ENCODE measurements around the gene CDC42BPB.

DNA sequence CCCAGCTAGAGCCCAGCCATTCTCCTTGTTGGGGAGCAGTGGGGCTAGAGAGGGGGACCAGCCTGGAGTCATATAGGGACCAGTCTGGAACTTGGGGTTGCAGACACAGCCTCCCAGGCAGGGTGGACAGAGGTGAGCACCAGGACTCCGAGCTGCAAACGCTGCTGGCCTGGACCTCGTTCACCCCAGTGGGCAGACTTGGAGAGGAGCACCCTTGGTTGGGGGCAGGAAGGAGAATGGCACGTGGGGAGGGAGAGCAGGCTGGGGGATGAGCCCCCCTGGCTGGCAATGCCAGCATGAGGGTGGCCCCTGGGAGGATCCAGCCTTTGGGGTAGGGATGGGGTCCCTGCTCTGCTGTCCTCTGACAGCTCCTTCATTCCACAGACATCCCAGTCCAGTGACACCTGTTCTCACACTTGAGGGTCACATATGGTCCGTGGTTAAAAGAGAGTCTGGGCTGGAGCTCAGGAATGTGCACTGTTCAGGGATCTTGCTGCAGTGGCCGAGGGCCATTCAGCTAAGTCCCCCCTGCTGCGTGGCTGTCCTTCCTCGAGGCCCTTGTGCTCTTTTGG is 29.5 kb upstream of the CDC42BPB start:
- TF ChIP-seq, protein P1, sequence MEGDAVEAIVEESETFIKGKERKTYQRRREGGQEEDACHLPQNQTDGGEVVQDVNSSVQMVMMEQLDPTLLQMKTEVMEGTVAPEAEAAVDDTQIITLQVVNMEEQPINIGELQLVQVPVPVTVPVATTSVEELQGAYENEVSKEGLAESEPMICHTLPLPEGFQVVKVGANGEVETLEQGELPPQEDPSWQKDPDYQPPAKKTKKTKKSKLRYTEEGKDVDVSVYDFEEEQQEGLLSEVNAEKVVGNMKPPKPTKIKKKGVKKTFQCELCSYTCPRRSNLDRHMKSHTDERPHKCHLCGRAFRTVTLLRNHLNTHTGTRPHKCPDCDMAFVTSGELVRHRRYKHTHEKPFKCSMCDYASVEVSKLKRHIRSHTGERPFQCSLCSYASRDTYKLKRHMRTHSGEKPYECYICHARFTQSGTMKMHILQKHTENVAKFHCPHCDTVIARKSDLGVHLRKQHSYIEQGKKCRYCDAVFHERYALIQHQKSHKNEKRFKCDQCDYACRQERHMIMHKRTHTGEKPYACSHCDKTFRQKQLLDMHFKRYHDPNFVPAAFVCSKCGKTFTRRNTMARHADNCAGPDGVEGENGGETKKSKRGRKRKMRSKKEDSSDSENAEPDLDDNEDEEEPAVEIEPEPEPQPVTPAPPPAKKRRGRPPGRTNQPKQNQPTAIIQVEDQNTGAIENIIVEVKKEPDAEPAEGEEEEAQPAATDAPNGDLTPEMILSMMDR (IDR thresholded peaks at IDR 0.05; ENCODE audit: low read depth, low read length, poor library complexity, severe bottlenecking): no peak
- TF ChIP-seq EZH2phosphoT487 (IDR thresholded peaks at IDR 0.05; ENCODE audit: borderline replicate concordance, low read length): no peak

Measured in DOHH2 (cell line).